IMR-90 (cell line): Measurements from ENCODE around the gene ME2.

Experiments
- CEBPB ChIP-seq: IDR thresholded peaks from 2 replicates; pipeline ENCODE4 v1.6.1; 2012; ENCODE audit warnings: low read depth, low read length, improper control_type of control experiment
- MAZ ChIP-seq: IDR thresholded peaks from 2 replicates; pipeline ENCODE4 v1.6.1; 2012; ENCODE audit warnings: low read depth, mild to moderate bottlenecking, low read length, improper control_type of control experiment, moderate library complexity, borderline replicate concordance
- POLR2A ChIP-seq: IDR thresholded peaks from 2 replicates; pipeline ENCODE4 v1.6.1; 2012; ENCODE audit warnings: mild to moderate bottlenecking, low read depth, low read length
- TF ChIP-seq, protein P1 (sequence below): conservative IDR thresholded peaks from 2 replicates; pipeline ENCODE4 v1.5.1; 2012; ENCODE audit warnings: mild to moderate bottlenecking, low read depth, low read length, improper control_type of control experiment

DNA sequence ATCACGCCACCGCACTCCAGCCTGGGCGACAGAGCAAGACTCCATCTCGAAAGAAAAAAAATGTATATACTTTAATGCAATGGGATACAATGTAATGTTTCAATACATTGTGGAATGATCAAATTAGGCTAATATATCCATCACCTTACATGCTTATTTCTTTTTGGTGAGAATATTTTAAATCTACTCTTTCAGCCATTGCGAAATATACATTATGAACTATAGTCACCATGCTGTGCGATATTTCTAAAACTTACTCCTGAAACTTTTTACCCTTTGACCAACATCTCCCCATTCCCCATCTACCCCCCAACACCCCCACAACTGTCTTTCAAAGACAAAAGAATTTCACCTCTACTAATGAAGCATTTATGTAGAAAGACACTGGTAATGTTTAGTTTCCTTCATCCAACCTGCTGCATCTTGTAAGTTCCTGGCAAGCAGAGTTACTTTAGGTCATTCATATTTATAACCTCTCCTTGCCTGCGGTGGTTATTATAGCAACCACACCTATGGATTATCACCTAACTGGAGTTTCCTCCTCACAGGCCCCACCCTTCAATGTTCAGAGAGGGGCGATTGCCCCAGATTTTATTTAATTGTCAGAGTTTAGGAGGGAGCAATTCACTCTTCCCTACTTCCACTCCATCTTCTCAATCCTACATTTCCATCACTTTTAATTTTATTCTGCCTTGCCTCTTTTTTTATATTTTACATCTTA lies 1.2 kb upstream of the ME2 start:
- TF ChIP-seq POLR2A (no peak), MAZ (no peak), CEBPB (peak; percentile 83)
- TF ChIP-seq, protein P1, sequence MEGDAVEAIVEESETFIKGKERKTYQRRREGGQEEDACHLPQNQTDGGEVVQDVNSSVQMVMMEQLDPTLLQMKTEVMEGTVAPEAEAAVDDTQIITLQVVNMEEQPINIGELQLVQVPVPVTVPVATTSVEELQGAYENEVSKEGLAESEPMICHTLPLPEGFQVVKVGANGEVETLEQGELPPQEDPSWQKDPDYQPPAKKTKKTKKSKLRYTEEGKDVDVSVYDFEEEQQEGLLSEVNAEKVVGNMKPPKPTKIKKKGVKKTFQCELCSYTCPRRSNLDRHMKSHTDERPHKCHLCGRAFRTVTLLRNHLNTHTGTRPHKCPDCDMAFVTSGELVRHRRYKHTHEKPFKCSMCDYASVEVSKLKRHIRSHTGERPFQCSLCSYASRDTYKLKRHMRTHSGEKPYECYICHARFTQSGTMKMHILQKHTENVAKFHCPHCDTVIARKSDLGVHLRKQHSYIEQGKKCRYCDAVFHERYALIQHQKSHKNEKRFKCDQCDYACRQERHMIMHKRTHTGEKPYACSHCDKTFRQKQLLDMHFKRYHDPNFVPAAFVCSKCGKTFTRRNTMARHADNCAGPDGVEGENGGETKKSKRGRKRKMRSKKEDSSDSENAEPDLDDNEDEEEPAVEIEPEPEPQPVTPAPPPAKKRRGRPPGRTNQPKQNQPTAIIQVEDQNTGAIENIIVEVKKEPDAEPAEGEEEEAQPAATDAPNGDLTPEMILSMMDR: no peak
